Stimulated activated effector memory CD8-positive, alpha-beta T cell treated with anti-CD3 and anti-CD28 coated beads, Interleukin-12 subunit alpha, Interleukin-12 subunit beta, amount 100 ng/mL, for 72 hours (primary cell): Measurements from ENCODE around the gene PDZD7.

Source experiments
- ATAC-seq: fragments of 150-1000 bp; cut with Tn5 transposase; 2 replicates; pipeline ENCODE4 v1.10.0; 2021
- DNase-seq, 2 donors: peaks; one replicate each; pipeline ENCODE4 v3.0.0; 2021 to 2022; ENCODE audit warnings: low spot score in 2 of 2
- H3K27ac Mint-ChIP-seq: one replicate; pipeline ENCODE4 v1.8.0; 2022; ENCODE audit warnings: mild to moderate bottlenecking, mixed read lengths
- H3K36me3 Mint-ChIP-seq: one replicate; pipeline ENCODE4 v1.8.0; 2022; ENCODE audit warnings: mild to moderate bottlenecking, mixed read lengths
- H3K4me1 Mint-ChIP-seq: one replicate; pipeline ENCODE4 v1.8.0; 2022; ENCODE audit warnings: mixed read lengths
- H3K4me3 Mint-ChIP-seq: one replicate; pipeline ENCODE4 v1.8.0; 2022; ENCODE audit warnings: mild to moderate bottlenecking, mixed read lengths
- H3K9me3 Mint-ChIP-seq: one replicate; pipeline ENCODE4 v1.8.0; 2022; ENCODE audit warnings: mixed read lengths

PDZD7 gene

GRCh38 chr10:101031128-101031795 is at the start of gene PDZD7, which contains the start of gene SFXN3:
TSS of gene PDZD7 (minus strand) at chr10:101031129. CDS start at chr10:101030219, 910 bp downstream.
TSS of gene SFXN3 (plus strand) at chr10:101031234. CDS start at chr10:101034695, 3,461 bp downstream.
- Mint-ChIP-seq H3K9me3 (no peaks in the 10 kb centered on the region), H3K27ac (peak within 1 kb of the TSS; percentile 89), H3K4me1 (peaks cover 19% of the 10 kb centered on the region), H3K36me3 (peaks cover 47% of the 10 kb centered on the region), H3K4me3 (peak within 1 kb of the TSS; percentile 88)
- DNase-seq (peak; percentile 98), ATAC-seq (peak; percentile 86)

DNA sequence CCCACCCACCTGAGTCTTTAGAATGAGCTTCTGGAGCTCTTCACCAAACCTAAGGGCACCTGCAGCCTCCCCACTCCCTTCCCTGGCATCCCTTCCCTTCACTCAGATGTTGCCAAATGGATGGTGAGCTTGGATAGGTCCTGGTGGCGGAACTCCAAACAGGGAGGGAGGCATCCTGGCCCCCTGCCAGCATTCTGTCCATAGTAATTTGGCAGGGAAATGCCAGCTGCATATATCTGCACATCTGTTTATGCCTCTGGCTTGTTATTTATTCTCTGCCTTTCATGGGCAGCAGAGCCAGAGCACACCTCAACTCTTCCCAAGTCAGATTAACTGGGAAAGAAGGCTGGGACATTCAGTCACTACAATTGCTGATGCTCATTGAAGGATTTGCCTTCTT is 48.9 kb upstream of the PDZD7 start:
- no peak for DNase-seq
- Mint-ChIP-seq H3K9me3 (peaks cover 2% of the 10 kb centered on the region), H3K27ac (no peak overlapping the region), H3K4me1 (peaks cover 5% of the 10 kb centered on the region), H3K4me3 (no peak overlapping the region), H3K36me3 (peaks cover 5% of the 10 kb centered on the region)
- no peak for ATAC-seq

DNA sequence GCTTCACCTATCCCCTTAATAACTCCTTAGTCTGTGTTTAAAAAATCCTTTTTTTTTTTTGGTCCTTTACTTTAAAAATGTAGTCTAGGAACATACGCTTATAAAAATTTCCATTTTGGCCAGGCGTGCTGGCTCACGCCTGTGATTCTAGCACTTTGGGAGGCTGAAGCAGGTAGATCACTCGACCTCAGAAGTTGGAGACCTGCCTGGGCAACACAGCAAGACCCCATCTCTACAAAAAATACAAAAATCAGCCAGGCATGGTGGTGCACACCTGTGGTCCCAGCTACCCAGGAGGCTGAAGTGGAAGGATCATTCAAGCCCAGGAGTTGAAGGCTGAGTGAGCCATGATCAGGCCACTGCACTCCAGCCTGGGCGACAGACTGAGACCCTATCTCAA is 45.7 kb upstream of the PDZD7 start:
- no peak overlapping the region for H3K27ac Mint-ChIP-seq
- peaks cover 5% of the 10 kb centered on the region for H3K36me3 Mint-ChIP-seq
- H3K4me1 Mint-ChIP-seq, result peaks cover 5% of the 10 kb centered on the region
- DNase-seq, result no peak
- H3K4me3 Mint-ChIP-seq, result no peak overlapping the region
- no peak for ATAC-seq
- H3K9me3 Mint-ChIP-seq, result peaks cover 2% of the 10 kb centered on the region

DNA sequence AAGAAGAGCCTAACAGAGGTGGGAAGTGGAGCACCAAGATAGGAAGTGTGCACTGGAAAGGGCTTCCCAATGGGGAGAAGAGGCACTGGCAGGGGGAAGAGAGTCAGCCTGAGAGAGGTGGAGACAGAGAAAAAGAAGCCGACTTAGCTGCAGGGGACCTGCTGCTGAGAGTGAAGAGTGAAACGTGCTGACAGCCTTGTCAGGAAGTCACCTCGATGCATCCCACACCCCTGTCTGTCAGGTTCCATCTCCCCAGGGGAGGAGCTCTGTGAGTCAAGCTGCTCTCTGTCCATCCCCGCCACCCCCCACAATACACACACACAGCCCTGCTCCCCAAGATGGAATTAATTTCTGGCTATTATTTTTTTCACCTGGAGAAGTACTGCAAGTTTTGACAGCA is 44.8 kb upstream of the PDZD7 start:
- H3K4me1 Mint-ChIP-seq, result peaks cover 5% of the 10 kb centered on the region
- H3K27ac Mint-ChIP-seq, result no peak overlapping the region
- no peak overlapping the region for H3K4me3 Mint-ChIP-seq
- ATAC-seq (peak; percentile 61), DNase-seq (no peak)
- peaks cover under 1% of the 10 kb centered on the region for H3K9me3 Mint-ChIP-seq
- H3K36me3 Mint-ChIP-seq, result peaks cover 2% of the 10 kb centered on the region

- Mint-ChIP-seq H3K9me3 (no peaks in the 10 kb centered on the region), H3K36me3 (no peaks in the 10 kb centered on the region), H3K27ac (no peak overlapping the region), H3K4me1 (peaks cover 5% of the 10 kb centered on the region), H3K4me3 (no peak overlapping the region)
- DNase-seq, result no peak
- ATAC-seq, result no peak
These were observed 42.7 kb upstream of the PDZD7 start for GRCh38 chr10:101073631-101074030.

GRCh38 chr10:101072923-101073322 is 42.0 kb upstream of the PDZD7 start:
- ATAC-seq, result no peak

GRCh38 chr10:101071885-101072433 is 41.0 kb upstream of the PDZD7 start:
- Mint-ChIP-seq H3K4me3 (no peak overlapping the region), H3K36me3 (no peaks in the 10 kb centered on the region), H3K4me1 (peaks cover 12% of the 10 kb centered on the region), H3K9me3 (no peaks in the 10 kb centered on the region), H3K27ac (no peak overlapping the region)
- no peak for ATAC-seq
- DNase-seq, result no peak

More at GRCh38 chr10:101072923-101073322, 42.0 kb upstream of the PDZD7 start:
- no peak overlapping the region for H3K4me3 Mint-ChIP-seq
- H3K36me3 Mint-ChIP-seq, result no peaks in the 10 kb centered on the region
- no peaks in the 10 kb centered on the region for H3K9me3 Mint-ChIP-seq
- H3K27ac Mint-ChIP-seq, result no peak overlapping the region
- no peak for DNase-seq
- H3K4me1 Mint-ChIP-seq, result peaks cover 5% of the 10 kb centered on the region

DNA sequence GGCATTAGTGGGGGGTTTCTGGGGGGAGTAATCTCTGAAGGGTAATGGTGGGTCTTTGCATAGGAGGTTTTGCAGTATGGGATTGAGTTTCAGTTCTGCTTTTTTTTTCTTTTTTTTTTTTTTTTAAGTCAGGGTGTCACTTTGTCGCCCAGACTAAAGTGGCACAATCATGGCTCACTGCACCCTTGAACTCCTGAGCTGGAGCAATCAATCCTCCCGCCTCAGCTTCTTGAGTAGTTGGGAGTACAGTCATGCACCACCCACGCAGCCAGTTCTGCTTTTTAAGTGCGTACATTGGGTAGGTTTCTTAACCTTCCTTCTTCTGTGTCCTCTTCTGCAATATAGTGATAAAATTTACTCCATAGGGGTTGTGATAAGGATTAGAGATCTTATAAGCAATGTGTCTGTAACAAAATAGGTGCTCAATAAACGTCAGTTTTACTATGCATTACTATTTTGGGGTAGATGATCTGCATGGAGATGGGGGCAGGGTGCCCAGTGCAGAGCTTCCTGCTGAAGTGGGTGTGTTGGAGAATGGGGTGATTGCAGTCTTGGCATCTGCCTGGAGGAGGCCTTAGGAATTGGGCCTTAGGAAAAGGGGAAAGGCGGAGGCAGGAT is 40.4 kb upstream of the PDZD7 start:
- DNase-seq (no peak), ATAC-seq (no peak)
- no peak overlapping the region for H3K27ac Mint-ChIP-seq
- no peaks in the 10 kb centered on the region for H3K9me3 Mint-ChIP-seq
- no peak overlapping the region for H3K4me3 Mint-ChIP-seq
- H3K36me3 Mint-ChIP-seq, result no peaks in the 10 kb centered on the region
- peaks cover 12% of the 10 kb centered on the region for H3K4me1 Mint-ChIP-seq

DNA sequence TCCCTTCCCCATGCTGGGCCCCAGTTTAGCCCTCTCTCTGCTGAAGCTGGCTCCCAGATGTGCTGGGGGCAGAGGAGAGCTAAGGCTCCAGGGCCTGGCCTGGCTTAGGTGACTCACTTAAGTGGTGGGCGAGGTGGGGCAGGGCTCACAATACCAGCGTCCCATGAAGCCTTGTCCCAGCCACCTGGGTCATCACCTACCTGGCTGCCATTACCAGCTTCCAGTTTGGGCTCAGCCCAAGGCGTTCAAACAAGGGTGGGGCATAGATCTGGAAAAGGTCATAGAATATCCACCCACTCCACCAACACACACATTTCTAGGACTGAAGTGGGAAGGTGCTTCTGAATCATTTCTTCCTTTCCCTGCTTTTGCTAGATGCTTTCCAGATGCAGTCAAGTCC is 39.2 kb upstream of the PDZD7 start:
- Mint-ChIP-seq H3K4me3 (no peak overlapping the region), H3K36me3 (no peaks in the 10 kb centered on the region), H3K9me3 (no peaks in the 10 kb centered on the region), H3K4me1 (peaks cover 7% of the 10 kb centered on the region), H3K27ac (no peak overlapping the region)
- DNase-seq (no peak), ATAC-seq (no peak)

GRCh38 chr10:101069441-101069840 is 38.5 kb upstream of the PDZD7 start:
- H3K9me3 Mint-ChIP-seq, result no peaks in the 10 kb centered on the region
- ATAC-seq, result no peak
- DNase-seq, result no peak
- H3K27ac Mint-ChIP-seq, result no peak overlapping the region
- H3K4me1 Mint-ChIP-seq, result peaks cover 7% of the 10 kb centered on the region
- no peaks in the 10 kb centered on the region for H3K36me3 Mint-ChIP-seq
- no peak overlapping the region for H3K4me3 Mint-ChIP-seq

- H3K9me3 Mint-ChIP-seq, result no peaks in the 10 kb centered on the region
- H3K4me1 Mint-ChIP-seq, result peaks cover 7% of the 10 kb centered on the region
- H3K27ac Mint-ChIP-seq, result no peak overlapping the region
- H3K36me3 Mint-ChIP-seq, result no peaks in the 10 kb centered on the region
- ATAC-seq, result peak; percentile 70
- DNase-seq, result peak; percentile 66 to 90
- H3K4me3 Mint-ChIP-seq, result peak overlapping the region; percentile 85
These were observed 36.6 kb upstream of the PDZD7 start for GRCh38 chr10:101067356-101068083.

DNA sequence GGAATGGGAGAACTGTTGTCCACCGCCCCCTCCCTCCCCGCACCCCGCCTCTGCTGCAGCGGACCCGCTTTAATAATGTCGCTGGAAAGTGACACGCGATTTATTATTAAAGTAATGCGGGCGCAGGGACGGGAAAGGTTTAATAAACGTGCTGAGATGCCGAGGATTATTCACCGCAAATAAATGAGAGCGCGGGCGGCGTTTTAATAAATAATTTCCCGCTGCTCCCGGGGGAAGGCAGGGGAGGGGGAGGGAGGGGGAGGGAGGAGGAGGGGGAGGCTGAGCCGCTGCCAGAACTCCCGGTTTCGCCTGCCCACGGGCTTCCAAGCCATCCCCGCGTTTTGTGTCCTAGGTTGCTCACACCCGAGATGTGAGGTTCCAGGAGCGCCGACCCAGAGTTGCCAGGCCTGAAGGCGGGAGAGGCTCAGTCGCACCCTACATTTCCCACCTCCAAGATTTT is 36.0 kb upstream of the PDZD7 start:
- H3K36me3 Mint-ChIP-seq, result no peaks in the 10 kb centered on the region
- DNase-seq, result no peak
- no peaks in the 10 kb centered on the region for H3K9me3 Mint-ChIP-seq
- H3K4me3 Mint-ChIP-seq, result peak overlapping the region; percentile 85
- H3K27ac Mint-ChIP-seq, result no peak overlapping the region
- H3K4me1 Mint-ChIP-seq, result peaks cover 11% of the 10 kb centered on the region
- ATAC-seq, result no peak

- Mint-ChIP-seq H3K9me3 (no peaks in the 10 kb centered on the region), H3K36me3 (no peaks in the 10 kb centered on the region), H3K4me3 (peak overlapping the region; percentile 85), H3K27ac (no peak overlapping the region), H3K4me1 (peaks cover 17% of the 10 kb centered on the region)
- peak; percentile 56 for ATAC-seq
- peak in 1 of 2 donors; percentile 24 for DNase-seq
These were observed 35.4 kb upstream of the PDZD7 start for GRCh38 chr10:101066146-101066895.

GRCh38 chr10:101065481-101066145 is 34.7 kb upstream of the PDZD7 start:
- Mint-ChIP-seq H3K4me3 (peak overlapping the region; percentile 85), H3K4me1 (peaks cover 18% of the 10 kb centered on the region), H3K36me3 (peaks cover 3% of the 10 kb centered on the region), H3K27ac (no peak overlapping the region), H3K9me3 (no peaks in the 10 kb centered on the region)
- DNase-seq (no peak), ATAC-seq (no peak)
